Chondrocyte (in vitro differentiated cells): Measurements from ENCODE around the gene GPX7. TPM values are rescaled to one million over a fixed set of nuclear protein-coding genes. Genes with fewer than 3 reads are reported as not detected.
A peak's percentile ranks its signal among the peaks of the same experiment; 100 is the strongest.

Source experiments
- DNase-seq: peaks from one replicate; pipeline ENCODE4 v3.0.0; 2021; ENCODE audit warnings: mixed read lengths, low spot score
- H3K27ac Mint-ChIP-seq: one replicate; pipeline ENCODE4 v1.8.0; 2021; ENCODE audit warnings: mild to moderate bottlenecking, moderate library complexity, mixed read lengths; ENCODE audit not compliant: unreplicated experiment
- H3K27me3 Mint-ChIP-seq: 2 replicates; pipeline ENCODE4 v1.8.0; 2021; ENCODE audit warnings: low read depth, mixed read lengths
- H3K36me3 Mint-ChIP-seq: 2 replicates; pipeline ENCODE4 v1.8.0; 2021; ENCODE audit warnings: low read depth, mixed read lengths
- H3K4me1 Mint-ChIP-seq: 2 replicates; pipeline ENCODE4 v1.8.0; 2021; ENCODE audit warnings: low read depth, mild to moderate bottlenecking, mixed read lengths
- H3K4me3 Mint-ChIP-seq: one replicate; pipeline ENCODE4 v1.8.0; 2021; ENCODE audit warnings: mild to moderate bottlenecking, moderate library complexity, mixed read lengths; ENCODE audit not compliant: unreplicated experiment
- H3K9me3 Mint-ChIP-seq: 2 replicates; pipeline ENCODE4 v1.8.0; 2021; ENCODE audit warnings: low read depth, mixed read lengths
- CTCF ChIP-seq: fragments of 200-600 bp; sonication (generic); IDR thresholded peaks from 2 replicates; pipeline ENCODE4 v1.5.0; 2021; ENCODE audit warnings: antibody characterized with exemption, mild to moderate bottlenecking, moderate library complexity
- total RNA-seq: library from RNA; stranded (reverse); gene quantifications from 3 replicates; pipeline ENCODE4 v1.2.1, GENCODE V29; 2021

GPX7 gene
- total RNA-seq, 1 donor from 2014 or later: 83.8 TPM

- TF ChIP-seq CTCF: no peak
- Mint-ChIP-seq H3K36me3 (no peaks in the 10 kb centered on the region), H3K9me3 (no peaks in the 10 kb centered on the region), H3K4me1 (peaks cover 9% of the 10 kb centered on the region), H3K4me3 (no peak overlapping the region), H3K27me3 (peaks cover 3% of the 10 kb centered on the region), H3K27ac (no peak overlapping the region)
- no peak for DNase-seq
These were observed 14.1 kb upstream of the GPX7 start for GRCh38 chr1:52588027-52588426.

DNA sequence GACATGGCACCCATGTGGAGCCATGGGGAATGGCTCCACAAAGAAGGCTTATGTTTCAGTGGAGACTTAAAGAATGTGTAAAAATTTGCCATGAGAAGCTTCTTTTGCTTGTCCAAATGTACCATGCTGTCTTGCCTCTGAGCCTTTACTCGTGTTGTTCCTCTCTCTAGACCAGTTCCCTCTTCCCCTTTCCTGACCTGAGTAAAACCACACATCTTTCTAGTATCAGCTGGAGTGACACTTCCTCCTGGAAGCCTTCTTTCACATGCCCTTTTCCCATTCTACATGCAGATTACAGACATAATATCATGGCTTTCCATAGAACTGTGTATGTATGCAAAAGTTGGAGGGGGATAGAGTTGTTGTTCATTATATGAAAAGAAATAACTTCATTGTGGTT is 13.6 kb upstream of the GPX7 start:
- H3K9me3 Mint-ChIP-seq: no peaks in the 10 kb centered on the region
- H3K27ac Mint-ChIP-seq: no peak overlapping the region
- no peak for DNase-seq
- H3K4me1 Mint-ChIP-seq: peaks cover 12% of the 10 kb centered on the region
- H3K36me3 Mint-ChIP-seq: no peaks in the 10 kb centered on the region
- peaks cover 2% of the 10 kb centered on the region for H3K27me3 Mint-ChIP-seq
- TF ChIP-seq CTCF: no peak
- H3K4me3 Mint-ChIP-seq: no peak overlapping the region

DNA sequence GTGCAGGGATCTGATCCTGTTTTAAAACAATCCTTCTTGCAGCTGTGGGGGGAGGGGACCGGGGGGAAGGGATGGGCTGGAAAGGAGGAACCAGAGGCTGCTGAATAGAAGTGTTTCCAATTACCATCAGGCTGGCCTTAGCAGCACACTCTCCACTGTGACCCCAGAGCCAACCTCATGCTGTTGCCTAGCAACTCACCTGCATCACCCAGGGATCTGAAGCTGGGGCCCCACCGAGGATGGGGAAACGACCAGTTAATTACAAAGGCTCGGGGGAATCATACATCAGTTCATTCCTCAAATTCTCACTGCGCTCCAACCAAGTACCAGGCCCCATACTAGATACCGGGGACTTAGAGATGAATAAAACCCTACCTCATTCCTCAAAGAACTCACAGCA is 11.9 kb upstream of the GPX7 start:
- H3K36me3 Mint-ChIP-seq: no peaks in the 10 kb centered on the region
- DNase-seq: no peak
- H3K27ac Mint-ChIP-seq: no peak overlapping the region
- H3K9me3 Mint-ChIP-seq: no peaks in the 10 kb centered on the region
- H3K4me1 Mint-ChIP-seq: peaks cover 15% of the 10 kb centered on the region
- TF ChIP-seq CTCF: no peak
- H3K4me3 Mint-ChIP-seq: no peak overlapping the region
- H3K27me3 Mint-ChIP-seq: no peaks in the 10 kb centered on the region

DNA sequence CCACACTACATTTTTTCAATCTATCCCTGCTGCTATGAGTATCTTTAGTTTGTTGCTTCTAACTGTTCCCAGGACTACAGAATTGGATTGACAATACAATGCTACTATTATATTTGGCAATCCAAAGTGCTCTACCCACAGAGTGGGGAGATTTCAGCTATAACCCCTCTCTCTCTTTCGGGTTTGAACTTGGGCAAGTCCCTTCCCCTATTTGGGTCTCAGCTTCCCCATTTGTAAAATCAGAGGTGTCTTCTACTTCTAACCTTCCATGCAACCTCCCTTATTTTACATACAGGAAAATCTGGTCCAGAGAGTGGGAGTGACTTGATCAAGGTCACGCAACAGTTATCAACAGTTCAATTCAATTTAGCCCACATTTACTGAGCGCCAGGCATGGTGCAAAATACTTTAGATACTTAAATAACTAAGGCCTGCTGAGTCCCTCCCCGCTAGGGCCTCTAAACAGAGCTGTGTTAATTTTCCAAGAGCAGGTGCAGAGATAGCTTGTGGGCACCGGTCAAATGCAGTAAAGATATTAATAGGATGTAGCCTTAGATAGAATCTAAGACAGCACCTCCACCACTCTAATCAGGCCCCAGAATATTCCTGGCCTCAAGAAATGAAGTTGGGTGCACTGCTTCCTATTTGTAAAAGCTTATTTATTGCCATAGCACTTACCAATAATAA is 9.4 kb upstream of the GPX7 start:
- Mint-ChIP-seq H3K27ac (peak overlapping the region; percentile 61), H3K4me3 (no peak overlapping the region), H3K36me3 (no peaks in the 10 kb centered on the region), H3K4me1 (peaks cover 15% of the 10 kb centered on the region), H3K27me3 (no peaks in the 10 kb centered on the region), H3K9me3 (no peaks in the 10 kb centered on the region)
- TF ChIP-seq CTCF: no peak
- no peak for DNase-seq

GRCh38 chr1:52593495-52593894 is 8.7 kb upstream of the GPX7 start:
- DNase-seq: no peak
- no peak for TF ChIP-seq CTCF
- Mint-ChIP-seq H3K27me3 (no peaks in the 10 kb centered on the region), H3K36me3 (no peaks in the 10 kb centered on the region), H3K27ac (no peak overlapping the region), H3K9me3 (no peaks in the 10 kb centered on the region), H3K4me1 (peaks cover 15% of the 10 kb centered on the region), H3K4me3 (no peak overlapping the region)
